Activated CD4-positive, alpha-beta T cell treated with anti-CD3 and anti-CD28 coated beads, Interleukin-2, amount 50 U/mL, for 24 hours (primary cell): ENCODE measurements around the gene NRXN2.

Experiments
- DNase-seq, 2 donors: peaks; one replicate each; pipeline ENCODE4 v3.0.0-alpha.2; 2020; ENCODE audit warnings: low read depth in 1 of 2, low spot score in 1 of 2

Gene NRXN2

GRCh38 chr11:64632237-64632636 lies 90.8 kb downstream of the NRXN2 start:
- no peak for DNase-seq

DNA sequence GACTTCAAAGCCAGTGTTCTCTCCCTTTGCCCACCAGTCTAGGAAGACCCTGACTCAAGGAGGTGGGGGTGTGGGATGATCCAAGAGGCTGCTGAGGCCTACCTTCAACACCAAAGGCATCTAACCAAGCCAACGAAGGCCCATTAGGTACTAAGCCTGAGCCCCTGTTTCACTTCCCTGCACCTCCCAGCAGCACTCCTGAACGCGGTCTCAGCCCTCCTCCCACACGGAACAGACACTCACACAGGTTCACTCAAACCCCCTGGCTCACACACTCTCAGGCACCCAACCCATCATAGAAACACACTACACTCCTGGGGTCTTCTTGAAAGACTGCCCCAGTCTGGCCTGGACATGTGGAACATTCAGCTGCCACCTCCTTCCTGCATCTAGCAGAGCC lies 91.3 kb downstream of the NRXN2 start:
- DNase-seq = no peak

DNA sequence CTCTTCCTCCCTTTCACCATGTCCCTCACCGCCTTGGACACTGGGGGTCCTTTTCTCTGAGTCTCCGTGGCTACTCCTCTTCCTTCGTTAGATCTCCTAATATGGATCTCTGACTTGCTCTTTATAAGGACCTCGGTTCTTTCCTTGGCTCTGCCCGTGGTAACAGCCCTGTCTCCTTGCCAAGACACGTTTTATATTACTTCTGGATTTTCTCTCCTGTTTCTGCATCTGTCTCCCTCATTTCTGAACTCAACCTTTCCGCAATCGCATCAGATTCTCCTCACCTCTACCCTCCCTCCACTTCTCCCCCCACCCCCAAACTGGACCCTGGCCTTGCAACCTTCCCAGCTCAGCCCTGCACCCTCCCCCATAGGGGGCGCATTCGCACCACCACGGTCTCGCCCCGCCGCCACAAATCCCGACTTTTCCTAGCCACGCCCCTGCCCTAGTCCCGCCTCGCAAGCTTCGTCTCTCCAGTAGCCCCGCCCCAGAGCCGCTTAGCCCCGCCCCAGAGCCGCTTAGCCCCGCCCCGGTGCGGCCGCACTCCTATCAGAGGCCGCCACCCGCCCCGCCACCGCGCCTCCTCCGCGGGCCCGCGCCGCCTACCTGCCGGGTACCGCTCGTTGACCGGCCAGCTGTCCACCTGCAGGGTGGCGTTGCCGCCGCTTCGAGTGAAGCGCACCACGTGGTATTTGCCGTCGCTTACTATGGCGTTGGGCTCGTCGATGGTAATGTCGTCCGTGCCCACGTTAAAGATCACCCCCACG lies 93.0 kb downstream of the NRXN2 start:
- DNase-seq = no peak

GRCh38 chr11:64629103-64629502 lies 93.9 kb downstream of the NRXN2 start:
- DNase-seq = no peak

DNA sequence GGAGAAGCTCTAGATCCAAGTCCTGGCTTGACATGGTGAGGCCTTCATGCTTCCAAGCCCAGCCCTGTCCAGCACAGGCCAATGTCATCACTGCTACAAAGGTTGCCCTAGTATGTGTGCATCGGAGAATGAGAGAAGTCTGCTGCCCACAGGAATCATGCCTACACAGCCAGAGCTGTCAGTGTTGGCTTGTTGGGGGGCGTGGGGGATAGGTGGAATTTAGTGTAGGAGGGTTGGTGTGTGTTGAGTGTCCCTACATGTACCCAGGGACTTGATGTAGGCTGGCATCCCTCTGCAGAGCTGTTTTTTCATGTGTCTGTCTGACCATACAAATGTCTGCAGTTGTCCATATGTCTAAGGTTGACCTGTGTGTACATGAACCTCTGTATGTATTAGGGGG lies 94.4 kb downstream of the NRXN2 start:
- no peak for DNase-seq

DNA sequence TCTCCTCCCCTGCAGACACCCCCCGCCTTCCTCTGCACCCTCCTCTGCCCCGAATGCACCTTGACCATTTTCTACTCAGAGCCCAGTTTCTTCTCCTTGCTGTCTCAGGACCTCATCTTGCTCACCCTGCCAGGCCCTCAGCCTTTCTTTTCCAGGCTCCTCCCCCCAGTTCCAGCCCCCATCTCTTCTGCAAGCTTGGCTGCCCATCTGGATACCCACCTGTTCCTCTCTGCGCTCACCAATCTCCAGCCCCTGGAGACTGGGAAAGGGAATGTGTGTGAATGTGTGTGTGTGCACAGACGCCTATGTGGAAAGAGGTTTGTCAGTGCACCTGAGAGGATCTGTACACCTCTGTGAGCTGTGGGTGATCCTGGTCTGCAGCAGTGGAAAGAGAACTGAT lies 95.6 kb downstream of the NRXN2 start:
- DNase-seq = no peak

- DNase-seq = no peak
These were observed 96.4 kb downstream of the NRXN2 start for GRCh38 chr11:64626637-64627036.

DNA sequence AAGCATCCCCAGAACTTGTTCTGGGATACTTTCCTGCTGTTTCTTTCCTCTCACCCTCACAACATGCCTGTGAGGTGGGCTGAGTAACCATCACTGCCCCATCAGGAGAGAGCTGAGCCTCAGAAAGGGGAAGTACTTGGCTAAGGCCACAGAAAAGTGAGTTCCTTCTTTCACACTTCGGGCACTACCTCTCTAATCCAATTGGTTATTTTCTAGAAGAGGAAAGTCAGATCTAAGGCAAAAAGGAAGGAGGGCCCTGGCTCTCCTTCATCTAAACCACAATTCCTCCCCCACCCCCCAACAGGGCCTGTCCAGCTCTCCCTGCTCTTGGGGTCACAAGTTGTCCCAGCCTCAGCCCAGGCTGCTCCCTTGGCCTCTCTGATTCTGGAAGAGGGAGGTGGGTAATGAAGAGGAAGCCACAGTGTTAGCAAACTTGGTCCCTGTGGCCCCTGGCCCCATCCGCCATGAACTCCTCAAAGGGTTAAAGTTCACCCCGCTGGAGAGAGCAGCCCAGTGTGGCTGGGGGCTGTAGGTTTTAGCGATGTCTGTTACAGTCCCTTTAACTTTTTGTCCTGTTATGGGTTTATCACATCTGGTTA lies 98.0 kb downstream of the NRXN2 start:
- no peak for DNase-seq

GRCh38 chr11:64622681-64623080 lies 100.3 kb downstream of the NRXN2 start:
- DNase-seq = no peak

DNA sequence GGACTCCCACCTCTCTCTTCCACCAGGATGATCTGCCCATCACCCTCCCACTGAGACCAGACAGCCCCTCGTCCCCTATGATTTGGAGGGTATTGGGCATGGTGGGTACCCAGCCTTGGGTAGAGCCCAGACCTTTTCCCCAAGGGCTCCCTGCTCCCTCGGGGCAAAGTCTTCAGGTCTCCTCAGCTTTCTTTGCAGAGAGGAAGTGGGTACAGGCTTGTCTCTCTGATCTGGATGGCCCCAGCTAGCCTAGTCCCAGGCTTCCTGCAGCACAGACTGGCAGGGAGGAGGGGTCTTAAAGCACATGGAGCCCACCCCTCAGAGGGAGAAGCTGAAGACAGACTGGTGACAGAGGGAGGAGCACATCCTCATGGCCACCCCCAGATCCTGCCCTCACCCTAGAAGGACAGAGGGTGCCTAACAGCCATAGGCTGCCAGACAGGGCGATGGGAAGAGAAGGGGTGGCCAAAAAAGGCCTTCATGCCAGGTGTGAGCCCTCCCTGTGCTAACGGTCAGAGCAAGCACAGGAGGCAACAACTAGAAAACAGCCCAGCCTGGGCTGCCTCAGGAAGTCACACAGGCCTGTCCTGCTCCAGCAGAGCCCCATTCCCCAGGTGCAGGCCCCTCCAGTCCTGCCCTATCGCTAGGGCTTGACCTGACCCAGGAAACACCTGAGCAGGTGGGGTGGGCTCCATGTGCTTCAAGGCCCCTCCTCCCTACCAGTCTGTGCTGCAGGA lies 101.5 kb downstream of the NRXN2 start:
- no peak for DNase-seq

DNA sequence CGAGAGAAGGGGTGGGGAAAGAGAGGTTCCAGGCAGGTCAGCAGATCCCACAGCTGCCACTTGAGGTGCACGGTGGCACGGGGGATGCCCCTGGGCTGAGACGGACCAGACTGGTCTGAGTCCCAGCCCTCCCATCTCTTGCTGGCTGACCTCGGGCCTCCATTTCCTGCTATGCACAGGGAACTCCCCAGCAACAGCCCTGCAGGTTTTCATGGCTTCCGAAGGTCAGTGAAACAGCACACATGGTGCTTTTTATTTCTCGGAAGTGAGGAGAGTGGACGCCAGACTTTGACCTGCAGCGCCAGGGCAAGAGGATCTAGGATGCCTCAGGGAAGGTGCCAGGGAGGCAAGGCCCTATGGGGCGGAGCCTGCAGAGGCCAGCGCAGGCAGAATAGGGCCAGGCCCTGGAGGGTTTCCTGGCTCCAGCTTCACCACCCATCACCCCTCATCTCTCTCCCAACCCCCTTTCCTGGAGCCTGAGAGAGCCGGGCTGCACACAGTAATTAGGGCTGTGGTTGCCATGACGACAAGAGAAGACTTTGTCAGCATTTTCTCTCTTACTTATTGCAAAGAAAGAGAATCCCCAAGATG lies 102.5 kb downstream of the NRXN2 start:
- no peak for DNase-seq

DNA sequence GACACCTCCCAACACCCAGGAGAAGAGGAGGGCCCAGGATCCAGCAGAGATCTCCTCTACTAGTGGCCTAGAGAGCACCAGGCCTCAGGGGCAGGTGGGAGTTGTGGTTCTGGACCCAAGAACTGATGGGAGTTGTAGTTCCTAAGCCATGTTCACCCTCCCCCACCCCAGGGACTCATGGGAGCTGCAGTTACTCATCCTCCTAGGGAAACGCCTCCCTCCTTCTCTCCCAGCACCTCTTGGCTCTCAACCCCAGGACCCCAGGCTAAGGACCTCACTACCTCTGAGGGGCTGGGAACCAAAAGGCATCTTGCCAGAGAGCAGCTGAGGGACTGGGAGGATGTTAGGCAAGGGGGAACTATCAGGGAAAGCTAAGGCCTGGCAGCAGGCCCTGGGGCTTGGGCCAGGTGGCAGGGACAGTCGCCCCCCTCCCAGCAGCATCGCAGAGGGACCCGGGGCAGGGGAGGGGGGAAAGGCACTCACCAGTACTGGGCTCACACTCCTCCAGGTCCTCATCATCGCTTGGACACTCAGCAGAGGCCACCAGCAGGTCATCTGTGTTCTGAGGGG lies 103.1 kb downstream of the NRXN2 start:
- DNase-seq = no peak

GRCh38 chr11:64619196-64619595 lies 103.8 kb downstream of the NRXN2 start:
- DNase-seq = no peak

DNA sequence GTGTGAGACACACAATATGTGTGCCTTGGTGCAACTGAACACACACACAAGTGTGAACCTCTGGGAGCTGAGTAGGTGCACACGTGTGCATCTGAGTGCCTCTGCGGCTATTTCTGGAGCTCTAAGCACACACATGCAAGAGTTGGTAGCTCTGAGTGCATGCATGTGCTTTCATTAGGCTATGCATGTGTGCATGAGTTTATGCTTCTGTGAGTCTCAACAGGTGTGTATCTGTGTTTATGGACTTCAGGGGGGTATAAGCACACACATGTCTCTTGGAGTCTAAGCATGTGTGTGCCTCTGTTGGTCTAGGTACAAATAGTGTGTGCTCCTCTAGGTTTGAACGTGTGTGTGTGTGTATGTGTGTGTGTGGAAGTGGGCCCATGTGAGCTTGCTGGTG lies 106.2 kb downstream of the NRXN2 start:
- DNase-seq = no peak

DNA sequence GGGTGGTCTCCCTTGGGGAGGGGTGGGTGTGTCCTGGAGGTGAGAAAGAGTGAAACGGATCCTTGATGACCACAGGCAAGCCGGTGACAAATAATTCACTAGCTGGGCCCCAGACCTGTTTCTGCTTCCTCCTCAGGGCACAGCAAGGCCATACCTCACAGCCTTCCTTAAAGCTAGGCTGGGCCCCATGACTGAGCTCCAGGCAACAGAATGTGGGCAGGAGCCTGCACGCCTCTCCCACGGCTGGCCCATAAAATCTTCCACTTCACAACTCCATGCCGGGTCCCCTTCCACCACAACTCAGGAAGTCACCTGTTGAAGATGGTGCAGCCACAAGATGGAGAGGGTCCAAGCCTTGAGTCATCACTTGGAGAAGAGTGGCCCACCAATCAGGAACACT lies 108.1 kb downstream of the NRXN2 start:
- DNase-seq = no peak

DNA sequence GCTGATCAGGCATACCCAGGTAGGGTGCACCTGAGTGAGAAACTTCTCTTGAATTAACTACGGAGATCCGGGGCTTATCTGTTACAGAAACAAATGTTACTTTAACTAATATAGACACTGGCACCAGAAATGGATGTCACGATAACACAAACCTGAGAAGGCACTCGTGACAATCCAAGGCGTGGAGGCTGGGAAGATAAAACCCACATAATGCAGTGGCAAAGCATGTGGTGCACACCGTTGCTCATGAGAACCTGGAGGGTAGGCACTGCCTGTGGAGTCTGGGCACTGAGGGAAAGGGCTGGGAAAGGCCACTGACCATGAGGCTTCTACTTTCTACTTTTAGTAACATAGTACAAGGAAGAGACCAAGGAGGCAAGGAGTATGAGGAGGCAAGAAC lies 109.3 kb downstream of the NRXN2 start:
- no peak for DNase-seq

- no peak for DNase-seq
These were observed 110.9 kb downstream of the NRXN2 start for GRCh38 chr11:64611869-64612646.

DNA sequence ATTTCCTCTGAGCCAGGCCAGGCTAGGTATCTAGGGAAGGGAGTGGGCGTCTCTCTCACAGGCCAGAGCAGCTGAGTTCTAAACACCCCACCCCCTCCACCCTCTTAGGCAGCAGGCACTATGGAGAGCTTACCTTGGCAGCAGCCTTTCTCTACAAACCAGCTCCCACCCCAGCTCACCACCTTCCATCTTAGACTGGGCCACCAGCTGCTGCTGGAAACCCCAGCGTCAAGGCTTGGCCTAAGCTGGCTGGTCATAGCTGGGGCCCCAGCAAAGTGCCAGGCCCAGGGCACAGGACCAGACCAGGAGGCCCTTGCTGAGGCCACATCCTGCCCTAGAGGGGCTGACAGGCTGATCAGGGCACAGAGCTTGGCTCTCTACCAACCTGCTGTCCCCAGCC lies 111.8 kb downstream of the NRXN2 start:
- no peak for DNase-seq

DNA sequence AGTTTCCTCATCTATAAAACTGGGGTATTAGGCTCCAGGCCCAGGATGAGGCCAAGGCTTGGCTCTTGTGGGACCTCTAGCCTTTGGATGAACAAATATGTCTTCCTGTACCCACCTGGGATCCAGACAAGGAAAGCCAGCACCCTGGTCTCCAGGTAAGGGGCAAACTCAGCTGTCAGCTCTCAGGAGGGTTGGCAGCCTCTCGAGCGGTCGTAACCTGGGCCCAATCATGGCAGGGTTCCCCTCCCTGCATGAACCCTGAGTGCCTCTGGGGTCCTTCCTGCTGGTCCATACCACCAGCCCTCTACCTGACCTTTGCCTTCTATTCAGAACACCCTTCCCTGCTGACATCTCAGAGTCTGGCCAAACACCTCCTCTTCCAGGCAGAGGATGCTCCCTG lies 112.4 kb downstream of the NRXN2 start:
- DNase-seq = no peak

DNA sequence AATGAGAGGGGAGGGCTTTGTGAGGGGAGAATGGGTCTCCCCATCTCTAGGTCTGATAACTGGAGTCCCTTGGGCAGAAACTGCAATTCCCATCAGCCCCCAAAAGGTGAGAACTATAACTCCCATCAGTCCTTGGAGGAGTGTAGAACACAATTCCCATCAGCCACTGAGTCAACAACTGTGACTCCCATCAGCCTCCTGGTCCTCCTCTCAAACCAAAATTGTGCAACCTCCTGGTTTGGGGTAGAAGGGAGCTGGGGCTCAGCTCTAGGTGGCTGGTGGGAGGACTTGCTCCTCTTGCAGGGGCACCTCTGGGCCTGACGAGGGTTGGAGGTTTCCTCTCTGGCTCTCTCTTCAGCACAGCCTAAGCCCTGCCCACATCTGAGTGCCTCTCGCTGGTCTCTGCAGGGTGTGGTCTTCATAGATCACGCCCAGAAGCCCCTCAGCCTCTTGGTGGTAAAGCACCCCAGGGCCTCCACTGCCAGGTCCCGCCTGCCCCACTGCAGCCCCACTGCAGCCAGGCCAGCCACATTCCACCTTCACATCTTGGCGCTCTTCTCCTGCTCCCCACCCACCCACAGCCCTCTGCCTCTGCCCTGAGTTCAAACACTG lies 113.5 kb downstream of the NRXN2 start:
- no peak for DNase-seq
